IMR-90 (cell line): Measurements from ENCODE around the gene ACKR4.

Experiments
- CHD1 ChIP-seq: IDR thresholded peaks from 2 replicates; pipeline ENCODE4 v1.6.1; 2012; ENCODE audit warnings: low read depth, low read length, improper control_type of control experiment
- MAZ ChIP-seq: IDR thresholded peaks from 2 replicates; pipeline ENCODE4 v1.6.1; 2012; ENCODE audit warnings: low read depth, mild to moderate bottlenecking, low read length, improper control_type of control experiment, moderate library complexity, borderline replicate concordance
- RCOR1 ChIP-seq: IDR thresholded peaks from 2 replicates; pipeline ENCODE4 v1.6.1; 2012; ENCODE audit warnings: mild to moderate bottlenecking, low read length, improper control_type of control experiment; ENCODE audit not compliant: insufficient replicate concordance
- TF ChIP-seq, protein P1 (sequence below): conservative IDR thresholded peaks from 2 replicates; pipeline ENCODE4 v1.5.1; 2012; ENCODE audit warnings: mild to moderate bottlenecking, low read depth, low read length, improper control_type of control experiment

- TF ChIP-seq, protein P1, sequence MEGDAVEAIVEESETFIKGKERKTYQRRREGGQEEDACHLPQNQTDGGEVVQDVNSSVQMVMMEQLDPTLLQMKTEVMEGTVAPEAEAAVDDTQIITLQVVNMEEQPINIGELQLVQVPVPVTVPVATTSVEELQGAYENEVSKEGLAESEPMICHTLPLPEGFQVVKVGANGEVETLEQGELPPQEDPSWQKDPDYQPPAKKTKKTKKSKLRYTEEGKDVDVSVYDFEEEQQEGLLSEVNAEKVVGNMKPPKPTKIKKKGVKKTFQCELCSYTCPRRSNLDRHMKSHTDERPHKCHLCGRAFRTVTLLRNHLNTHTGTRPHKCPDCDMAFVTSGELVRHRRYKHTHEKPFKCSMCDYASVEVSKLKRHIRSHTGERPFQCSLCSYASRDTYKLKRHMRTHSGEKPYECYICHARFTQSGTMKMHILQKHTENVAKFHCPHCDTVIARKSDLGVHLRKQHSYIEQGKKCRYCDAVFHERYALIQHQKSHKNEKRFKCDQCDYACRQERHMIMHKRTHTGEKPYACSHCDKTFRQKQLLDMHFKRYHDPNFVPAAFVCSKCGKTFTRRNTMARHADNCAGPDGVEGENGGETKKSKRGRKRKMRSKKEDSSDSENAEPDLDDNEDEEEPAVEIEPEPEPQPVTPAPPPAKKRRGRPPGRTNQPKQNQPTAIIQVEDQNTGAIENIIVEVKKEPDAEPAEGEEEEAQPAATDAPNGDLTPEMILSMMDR: no peak
- no peak for TF ChIP-seq RCOR1
- no peak for TF ChIP-seq CHD1
- TF ChIP-seq MAZ: no peak
Measured at GRCh38 chr3:132593947-132594323, 3.1 kb upstream of the ACKR4 start.
